Heart left ventricle (tissue), 13 donors: ENCODE results near the gene CPPED1.

ENCODE experiments used
- CTCF ChIP-seq, 12 donors: fragments of 200-600 bp; sonication (generic) in 4 of 12; IDR thresholded peaks; one replicate each; pipeline versions ENCODE4 v1.5.0 to v1.8.0; 2018 to 2022; ENCODE audit warnings: antibody characterized with exemption in 12 of 12, mild to moderate bottlenecking in 5 of 12
- POLR2A ChIP-seq, 2 donors: fragments of 450-650 bp; IDR thresholded peaks; one replicate each; pipeline ENCODE4 v1.6.1; 2017; ENCODE audit warnings: antibody characterized with exemption in 2 of 2, mild to moderate bottlenecking in 2 of 2, moderate library complexity in 2 of 2
- donor health status: ischemic (EF 13 %, LVEDD 7.1; RV severe dilation, severe dysfunction).
- donor health status: DM: no; HTN: yes; CAD: no.
- donor health status: DM: no; HTN: no; CAD: no.
- donor health status: ischemic (EF 25% LVEDD 6.9; RV normal size, moderate dysfunction).
- donor health status: ischemic (EF 25% LVEDD 5.7; RV mildly dilated, moderate dysfunction).
- donor health status: ischemic (EF 35%, LVEDD 5.7; RV mildly dilated, moderate dysfunction).
- donor health status: nonischemic (EF 11% LVEDD 7.7; RV severe dilation, severe dysfunction).
- donor health status: DM: yes; HTN: yes; CAD: no.
- donor health status: PGD.
- donor health status: ischemic (EF 29% LVEDD 5.4; RV normal size, mild dysfunction).
- donor health status: nonischemic (EF 23%, LVEDD 6.1; RV moderate dilation, normal function).

GRCh38 chr16:12775656-12776236 lies 27.9 kb downstream of the CPPED1 start:
- TF ChIP-seq POLR2A (IDR thresholded peaks at IDR 0.05), result no peak
- no peak for TF ChIP-seq CTCF (IDR thresholded peaks at IDR 0.05)
